Measurements from ENCODE around the gene PPIL6.

Gene PPIL6

DNA sequence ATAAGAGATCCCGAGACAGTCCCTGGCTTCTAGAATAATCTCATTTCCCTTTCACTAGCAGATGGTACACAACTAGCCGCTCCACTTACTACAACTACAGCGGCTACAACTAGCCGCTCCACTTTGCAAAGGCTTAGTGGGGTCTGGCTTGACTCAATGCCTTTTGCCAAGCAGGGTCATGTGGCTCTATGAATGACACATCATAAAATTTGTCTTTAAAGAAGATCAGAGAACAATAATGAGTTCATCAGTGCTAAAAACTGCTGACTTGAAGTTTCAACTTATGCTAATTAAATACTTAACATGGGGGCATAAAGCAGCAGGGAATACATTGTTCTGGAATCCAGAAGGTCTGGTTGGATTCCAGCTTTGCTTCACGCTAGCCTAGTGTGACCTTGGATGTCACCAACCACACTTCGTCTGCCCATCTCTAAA is 17.2 kb upstream of the PPIL6 start:
- no peak for TF ChIP-seq ZNF274 (IDR thresholded peaks at IDR 0.05; ENCODE audit: low read depth, low read length)
- no peak overlapping the region for H3K4me3 ChIP-seq (ENCODE audit: low read length)

DNA sequence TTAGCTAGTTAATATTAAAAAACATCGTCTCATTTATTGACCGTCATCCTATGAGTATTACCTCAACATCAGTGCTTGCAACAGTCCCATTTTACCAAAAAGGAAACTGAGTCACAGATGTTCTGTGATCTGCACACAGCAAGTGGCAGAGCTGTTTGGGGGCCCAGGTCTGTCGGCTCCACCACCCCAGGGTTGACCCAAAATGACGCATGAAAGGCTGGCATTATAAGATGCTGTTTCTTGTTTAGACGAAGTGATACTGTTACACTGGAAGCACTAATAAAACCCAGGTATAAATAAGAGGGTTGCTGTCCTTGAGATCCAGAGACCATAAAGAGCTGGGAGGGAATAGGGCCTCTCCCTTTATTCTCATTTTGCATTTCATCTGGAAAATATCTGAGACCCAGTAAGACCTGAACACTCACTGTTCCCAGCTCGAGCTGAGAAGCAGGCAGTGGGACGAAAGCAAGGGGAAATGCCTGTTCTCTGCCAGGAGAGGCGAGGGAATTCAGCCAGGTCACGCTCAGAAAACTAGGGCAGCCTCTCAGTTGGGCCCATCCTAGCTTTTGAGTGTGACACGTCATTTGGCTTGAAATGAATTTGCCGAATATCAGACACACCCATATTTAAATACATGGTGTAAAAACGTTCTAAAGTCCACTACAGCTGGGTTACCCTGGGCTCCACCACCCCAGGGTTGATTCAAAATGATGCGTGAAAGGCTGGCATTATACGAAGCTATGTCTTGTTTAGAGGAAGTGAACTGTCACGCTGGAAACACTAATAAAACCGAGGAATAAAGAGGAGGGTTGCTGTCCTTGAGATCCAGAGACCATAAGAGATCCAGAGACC is 16.5 kb upstream of the PPIL6 start:
- no peak for TF ChIP-seq ZNF274 (IDR thresholded peaks at IDR 0.05; ENCODE audit: low read depth, low read length)
- H3K4me3 ChIP-seq (ENCODE audit: low read length) = peak overlapping the region; percentile 70; the same call in 1 of the 2 replicates

DNA sequence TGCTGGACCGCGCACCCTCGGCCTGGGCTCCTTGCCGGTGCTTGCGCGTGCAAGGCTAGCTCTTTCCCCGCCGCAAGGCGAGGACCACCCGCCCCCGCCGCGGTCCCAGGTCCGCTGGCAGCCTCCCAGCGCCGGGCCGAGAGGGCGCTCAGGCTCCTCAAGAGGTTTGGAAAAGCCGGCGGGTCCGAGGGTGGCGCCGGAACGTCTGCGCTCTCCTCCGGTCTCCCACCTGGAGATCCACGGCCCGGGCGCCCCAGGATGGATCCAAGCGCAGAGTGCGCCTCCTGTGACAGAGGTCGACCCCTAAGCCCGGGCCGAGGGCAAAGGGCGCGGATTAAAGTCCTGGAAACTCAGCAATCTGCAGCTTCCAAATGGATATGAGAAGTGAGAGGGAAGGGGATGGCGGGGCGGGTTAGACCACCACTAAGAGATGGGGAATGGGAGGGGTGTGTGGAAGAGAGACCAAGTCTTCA is 15.7 kb upstream of the PPIL6 start:
- H3K4me3 ChIP-seq (ENCODE audit: low read length) = peak overlapping the region; percentile 70
- TF ChIP-seq ZNF274 (IDR thresholded peaks at IDR 0.05; ENCODE audit: low read depth, low read length) = no peak

GRCh38 chr6:109455437-109456110 is 15.1 kb upstream of the PPIL6 start, which contains the start of gene MICAL1:
Gene MICAL1 (minus strand): TSS chr6:109455772. CDS start chr6:109454196, 1,576 bp downstream.
- H3K4me3 ChIP-seq (ENCODE audit: low read length) = peak within 1 kb of the TSS; percentile 90
- no peak for TF ChIP-seq ZNF274 (IDR thresholded peaks at IDR 0.05; ENCODE audit: low read depth, low read length)

DNA sequence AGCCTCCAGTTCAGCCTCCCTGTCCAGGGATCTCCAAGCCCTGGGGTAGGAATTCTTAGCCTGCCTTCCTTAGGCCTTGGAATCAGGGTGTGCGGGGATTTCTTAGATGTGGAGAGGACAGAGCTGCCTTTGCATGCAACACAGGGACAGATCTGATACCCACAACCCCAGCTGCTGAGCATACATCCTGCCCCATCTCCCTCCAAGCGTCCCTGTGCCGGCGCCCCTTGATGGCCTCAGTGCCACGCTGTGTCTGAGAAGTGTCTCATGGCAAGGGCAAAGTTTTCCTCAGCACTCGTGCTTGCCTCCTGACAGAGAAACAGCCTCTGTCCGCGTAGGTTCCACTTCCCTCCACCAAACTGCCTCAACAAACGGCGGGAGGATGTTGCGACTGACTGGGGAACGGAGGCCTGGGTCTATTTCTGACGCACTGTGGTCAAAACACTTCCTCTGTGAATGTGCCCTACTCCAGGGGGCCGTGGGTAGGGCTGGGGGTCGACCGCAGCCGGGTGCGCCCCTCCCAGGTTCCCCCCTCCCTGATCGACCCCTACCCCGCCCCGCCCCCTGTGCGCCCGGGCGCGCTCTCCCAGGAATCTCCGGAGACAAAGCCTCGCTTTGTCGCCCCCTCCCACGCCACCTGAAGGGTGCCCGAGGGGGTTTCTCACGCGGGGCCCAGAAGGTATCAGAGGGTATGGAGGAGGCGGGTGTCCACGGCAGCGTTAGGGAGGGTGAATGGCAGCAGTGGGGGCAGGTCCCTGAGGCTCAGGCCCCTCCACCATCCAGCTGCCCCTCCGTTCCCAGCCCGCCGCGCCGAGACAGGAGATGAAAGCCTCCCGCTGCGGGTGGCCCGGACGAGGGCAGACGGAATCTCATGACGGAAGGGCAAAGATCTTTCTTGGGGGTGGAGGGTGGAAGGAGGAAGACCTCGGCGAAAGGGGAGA is 14.3 kb upstream of the PPIL6 start:
- no peak for TF ChIP-seq ZNF274 (IDR thresholded peaks at IDR 0.05; ENCODE audit: low read depth, low read length)
- H3K4me3 ChIP-seq (ENCODE audit: low read length) = peak overlapping the region; percentile 90

GRCh38 chr6:109453594-109454495 is 13.4 kb upstream of the PPIL6 start:
- no peak for TF ChIP-seq ZNF274 (IDR thresholded peaks at IDR 0.05; ENCODE audit: low read depth, low read length)
- H3K4me3 ChIP-seq (ENCODE audit: low read length) = peak overlapping the region; percentile 90; the same call in 1 of the 2 replicates

GRCh38 chr6:109453156-109453555 is 12.7 kb upstream of the PPIL6 start:
- TF ChIP-seq ZNF274 (IDR thresholded peaks at IDR 0.05; ENCODE audit: low read depth, low read length) = no peak
- H3K4me3 ChIP-seq (ENCODE audit: low read length) = no peak overlapping the region

- no peak for TF ChIP-seq ZNF274 (IDR thresholded peaks at IDR 0.05; ENCODE audit: low read depth, low read length)
- H3K4me3 ChIP-seq (ENCODE audit: low read length) = no peak overlapping the region
Observed at GRCh38 chr6:109452181-109452580, 11.8 kb upstream of the PPIL6 start.

GRCh38 chr6:109451376-109451775 is 10.9 kb upstream of the PPIL6 start:
- no peak overlapping the region for H3K4me3 ChIP-seq (ENCODE audit: low read length)
- no peak for TF ChIP-seq ZNF274 (IDR thresholded peaks at IDR 0.05; ENCODE audit: low read depth, low read length)

GRCh38 chr6:109450801-109451200 is 10.4 kb upstream of the PPIL6 start:
- TF ChIP-seq ZNF274 (IDR thresholded peaks at IDR 0.05; ENCODE audit: low read depth, low read length) = no peak
- H3K4me3 ChIP-seq (ENCODE audit: low read length) = no peak overlapping the region

- H3K4me3 ChIP-seq (ENCODE audit: low read length) = no peak overlapping the region
- TF ChIP-seq ZNF274 (IDR thresholded peaks at IDR 0.05; ENCODE audit: low read depth, low read length) = no peak
Observed at GRCh38 chr6:109449795-109450673, 9.6 kb upstream of the PPIL6 start.
